B cell (primary cell): ENCODE measurements around the gene IFIT1B.
"Not testable (repeated sequence)": the region's sequence is repeated elsewhere in the genome, so short reads cannot be mapped to it uniquely, and the experiment has no call there.

Source experiments
- EZH2 ChIP-seq: IDR thresholded peaks from 2 replicates; pipeline ENCODE4 v1.6.1; 2012; ENCODE audit warnings: borderline replicate concordance, low read depth, mild to moderate bottlenecking, moderate library complexity, low read length; ENCODE audit not compliant: insufficient read depth, poor library complexity, severe bottlenecking
- TF ChIP-seq, protein P1 (sequence below): fragments of 200-600 bp; IDR thresholded peaks from one replicate; pipeline ENCODE4 v1.8.0; 2022; ENCODE audit warnings: antibody characterized with exemption, mild to moderate bottlenecking

DNA sequence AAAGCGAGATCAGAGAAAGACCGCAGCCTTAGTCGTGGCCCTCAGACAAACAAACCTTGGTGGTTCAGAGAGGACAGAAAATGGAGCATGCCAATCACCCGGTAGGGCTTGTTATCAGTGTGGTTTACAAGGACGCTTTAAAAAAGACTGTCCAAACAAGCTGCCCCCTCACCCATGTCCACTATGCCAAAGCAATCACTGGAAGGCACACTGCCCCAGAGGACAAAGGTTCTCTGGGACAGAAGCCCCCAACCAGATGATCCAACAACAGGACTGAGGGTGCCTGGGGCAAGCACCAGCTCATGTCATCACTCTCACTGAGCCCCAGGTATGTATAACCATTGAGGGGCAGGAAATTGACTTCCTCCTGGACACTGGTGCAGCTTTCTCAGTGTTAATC, 31.4 kb downstream of the IFIT1B start:
- TF ChIP-seq, protein P1, sequence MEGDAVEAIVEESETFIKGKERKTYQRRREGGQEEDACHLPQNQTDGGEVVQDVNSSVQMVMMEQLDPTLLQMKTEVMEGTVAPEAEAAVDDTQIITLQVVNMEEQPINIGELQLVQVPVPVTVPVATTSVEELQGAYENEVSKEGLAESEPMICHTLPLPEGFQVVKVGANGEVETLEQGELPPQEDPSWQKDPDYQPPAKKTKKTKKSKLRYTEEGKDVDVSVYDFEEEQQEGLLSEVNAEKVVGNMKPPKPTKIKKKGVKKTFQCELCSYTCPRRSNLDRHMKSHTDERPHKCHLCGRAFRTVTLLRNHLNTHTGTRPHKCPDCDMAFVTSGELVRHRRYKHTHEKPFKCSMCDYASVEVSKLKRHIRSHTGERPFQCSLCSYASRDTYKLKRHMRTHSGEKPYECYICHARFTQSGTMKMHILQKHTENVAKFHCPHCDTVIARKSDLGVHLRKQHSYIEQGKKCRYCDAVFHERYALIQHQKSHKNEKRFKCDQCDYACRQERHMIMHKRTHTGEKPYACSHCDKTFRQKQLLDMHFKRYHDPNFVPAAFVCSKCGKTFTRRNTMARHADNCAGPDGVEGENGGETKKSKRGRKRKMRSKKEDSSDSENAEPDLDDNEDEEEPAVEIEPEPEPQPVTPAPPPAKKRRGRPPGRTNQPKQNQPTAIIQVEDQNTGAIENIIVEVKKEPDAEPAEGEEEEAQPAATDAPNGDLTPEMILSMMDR, result not testable (repeated sequence)
- TF ChIP-seq EZH2, result not testable (repeated sequence)
